Suprapubic skin (tissue), 4 donors: ENCODE results near the gene SWT1. TPM values are rescaled to one million over a fixed set of nuclear protein-coding genes. Genes with fewer than 3 reads are reported as not detected.

Experiments used
- DNase-seq, 2 donors: peaks; one replicate each; pipeline ENCODE4 v3.0.0-alpha.2; 2019; ENCODE audit warnings: low spot score in 2 of 2
- H3K27ac ChIP-seq: fragments of 200-600 bp; sonication (generic); one replicate; pipeline ENCODE4 v1.5.1; 2019
- H3K27me3 ChIP-seq: fragments of 200-600 bp; sonication (generic); one replicate; pipeline ENCODE4 v1.5.1; 2019
- H3K36me3 ChIP-seq: fragments of 200-600 bp; sonication (generic); one replicate; pipeline ENCODE4 v1.5.1; 2019
- H3K4me1 ChIP-seq: fragments of 200-600 bp; sonication (generic); one replicate; pipeline ENCODE4 v1.5.1; 2019
- H3K4me3 ChIP-seq: fragments of 200-600 bp; sonication (generic); one replicate; pipeline ENCODE4 v1.5.1; 2019; ENCODE audit warnings: mild to moderate bottlenecking
- H3K9me3 ChIP-seq: fragments of 200-600 bp; sonication (generic); one replicate; pipeline ENCODE4 v1.5.1; 2019
- EP300 ChIP-seq: sonication (generic); formaldehyde crosslinking; IDR thresholded peaks from one replicate; pipeline ENCODE4 v1.6.1; 2017; ENCODE audit warnings: antibody characterized with exemption
- POLR2A ChIP-seq, 2 donors: fragments of 450-650 bp; IDR thresholded peaks; one replicate each; pipeline ENCODE4 v1.6.1; 2017; ENCODE audit warnings: antibody characterized with exemption in 2 of 2, mild to moderate bottlenecking in 2 of 2, moderate library complexity in 2 of 2
- POLR2AphosphoS5 ChIP-seq, 3 donors: sonication (generic); formaldehyde crosslinking; IDR thresholded peaks; one replicate each; pipeline ENCODE4 v1.6.1; 2017; ENCODE audit warnings: antibody characterized with exemption in 3 of 3
- WGBS: methylation state at CpG from one replicate; pipeline ENCODE4 v1.1.5; 2018; 5-methylcytosine and 5-hydroxymethylcytosine counted together
- total RNA-seq, 4 donors: library from RNA; depleted of rRNA; stranded (reverse); fragments of >200 nt; gene quantifications; one replicate each; pipeline ENCODE4 v1.1.0, GENCODE V29; 2016
- TF ChIP-seq, protein P1 (sequence below), 2 donors: fragments of 200-600 bp in 1 of 2; fragments of 450-650 bp in 1 of 2; sonication (generic) in 1 of 2; IDR thresholded peaks; one replicate each; pipeline ENCODE4 v1.5.1; 2016 to 2019; ENCODE audit warnings: antibody characterized with exemption in 2 of 2, mild to moderate bottlenecking in 1 of 2, moderate library complexity in 1 of 2

The SWT1 gene
- total RNA-seq, 4 donors from 2014 or later, result 3.4 to 11.2 (median 5.8) TPM

DNA sequence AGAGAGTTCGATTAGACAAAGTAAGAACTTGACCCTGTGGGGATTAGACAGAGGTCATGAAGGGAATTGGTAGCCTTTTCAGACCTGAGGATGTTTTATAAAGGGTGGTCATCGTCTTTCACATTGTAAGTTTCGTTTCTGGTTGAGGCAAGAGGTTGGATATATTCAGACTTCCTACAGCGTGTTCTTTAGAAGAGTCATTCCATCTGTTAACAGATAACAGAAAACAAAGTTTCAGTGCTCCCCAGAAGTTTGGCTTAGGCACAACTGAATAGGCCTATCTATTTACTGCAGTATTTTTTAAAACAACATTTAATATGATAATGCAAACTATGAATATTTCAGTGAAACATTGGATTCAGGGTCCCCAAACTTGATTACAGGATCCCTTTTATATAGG lies 177.2 kb downstream of the SWT1 start:
- 86% methylated on average over 4 of the region's 4 CpGs for WGBS
- H3K27me3 ChIP-seq, result no peaks in the 10 kb centered on the region
- H3K36me3 ChIP-seq, result no peaks in the 10 kb centered on the region
- no peak for DNase-seq
- H3K4me3 ChIP-seq, result no peak overlapping the region
- no peak for TF ChIP-seq POLR2A (IDR thresholded peaks at IDR 0.05)
- no peak for TF ChIP-seq POLR2AphosphoS5 (IDR thresholded peaks at IDR 0.05)
- TF ChIP-seq, protein P1, sequence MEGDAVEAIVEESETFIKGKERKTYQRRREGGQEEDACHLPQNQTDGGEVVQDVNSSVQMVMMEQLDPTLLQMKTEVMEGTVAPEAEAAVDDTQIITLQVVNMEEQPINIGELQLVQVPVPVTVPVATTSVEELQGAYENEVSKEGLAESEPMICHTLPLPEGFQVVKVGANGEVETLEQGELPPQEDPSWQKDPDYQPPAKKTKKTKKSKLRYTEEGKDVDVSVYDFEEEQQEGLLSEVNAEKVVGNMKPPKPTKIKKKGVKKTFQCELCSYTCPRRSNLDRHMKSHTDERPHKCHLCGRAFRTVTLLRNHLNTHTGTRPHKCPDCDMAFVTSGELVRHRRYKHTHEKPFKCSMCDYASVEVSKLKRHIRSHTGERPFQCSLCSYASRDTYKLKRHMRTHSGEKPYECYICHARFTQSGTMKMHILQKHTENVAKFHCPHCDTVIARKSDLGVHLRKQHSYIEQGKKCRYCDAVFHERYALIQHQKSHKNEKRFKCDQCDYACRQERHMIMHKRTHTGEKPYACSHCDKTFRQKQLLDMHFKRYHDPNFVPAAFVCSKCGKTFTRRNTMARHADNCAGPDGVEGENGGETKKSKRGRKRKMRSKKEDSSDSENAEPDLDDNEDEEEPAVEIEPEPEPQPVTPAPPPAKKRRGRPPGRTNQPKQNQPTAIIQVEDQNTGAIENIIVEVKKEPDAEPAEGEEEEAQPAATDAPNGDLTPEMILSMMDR (IDR thresholded peaks at IDR 0.05), result no peak
- TF ChIP-seq EP300, result no peak
- no peaks in the 10 kb centered on the region for H3K4me1 ChIP-seq
- no peaks in the 10 kb centered on the region for H3K9me3 ChIP-seq
- H3K27ac ChIP-seq, result no peak overlapping the region

DNA sequence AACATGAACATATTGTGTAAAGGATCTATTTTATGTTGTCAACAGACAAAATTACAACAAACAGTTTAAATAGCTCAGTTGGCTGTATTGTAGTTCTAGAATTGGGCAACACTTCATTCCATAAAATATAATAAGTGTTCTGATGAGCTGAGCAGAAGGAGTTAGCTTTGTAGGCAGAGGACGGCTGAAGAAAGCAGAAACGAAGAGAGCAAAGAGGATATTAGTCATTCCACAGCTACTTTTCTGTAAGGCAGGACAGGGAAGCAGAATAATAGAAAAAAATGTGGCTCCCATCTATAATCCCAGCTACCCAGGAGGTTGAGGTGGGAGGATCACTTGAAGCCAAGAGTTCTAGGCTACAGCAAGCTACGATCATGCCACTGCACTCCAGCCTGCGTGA lies 180.3 kb downstream of the SWT1 start:
- Histone ChIP-seq H3K27me3 (no peaks in the 10 kb centered on the region), H3K27ac (no peak overlapping the region), H3K4me1 (no peaks in the 10 kb centered on the region), H3K4me3 (no peak overlapping the region), H3K36me3 (no peaks in the 10 kb centered on the region), H3K9me3 (no peaks in the 10 kb centered on the region)
- 79% methylated on average over 4 of the region's 4 CpGs for WGBS
- no peak for DNase-seq
- TF ChIP-seq POLR2AphosphoS5 (IDR thresholded peaks at IDR 0.05), result no peak
- TF ChIP-seq, protein P1 (IDR thresholded peaks at IDR 0.05), result no peak
- TF ChIP-seq POLR2A (IDR thresholded peaks at IDR 0.05), result no peak

DNA sequence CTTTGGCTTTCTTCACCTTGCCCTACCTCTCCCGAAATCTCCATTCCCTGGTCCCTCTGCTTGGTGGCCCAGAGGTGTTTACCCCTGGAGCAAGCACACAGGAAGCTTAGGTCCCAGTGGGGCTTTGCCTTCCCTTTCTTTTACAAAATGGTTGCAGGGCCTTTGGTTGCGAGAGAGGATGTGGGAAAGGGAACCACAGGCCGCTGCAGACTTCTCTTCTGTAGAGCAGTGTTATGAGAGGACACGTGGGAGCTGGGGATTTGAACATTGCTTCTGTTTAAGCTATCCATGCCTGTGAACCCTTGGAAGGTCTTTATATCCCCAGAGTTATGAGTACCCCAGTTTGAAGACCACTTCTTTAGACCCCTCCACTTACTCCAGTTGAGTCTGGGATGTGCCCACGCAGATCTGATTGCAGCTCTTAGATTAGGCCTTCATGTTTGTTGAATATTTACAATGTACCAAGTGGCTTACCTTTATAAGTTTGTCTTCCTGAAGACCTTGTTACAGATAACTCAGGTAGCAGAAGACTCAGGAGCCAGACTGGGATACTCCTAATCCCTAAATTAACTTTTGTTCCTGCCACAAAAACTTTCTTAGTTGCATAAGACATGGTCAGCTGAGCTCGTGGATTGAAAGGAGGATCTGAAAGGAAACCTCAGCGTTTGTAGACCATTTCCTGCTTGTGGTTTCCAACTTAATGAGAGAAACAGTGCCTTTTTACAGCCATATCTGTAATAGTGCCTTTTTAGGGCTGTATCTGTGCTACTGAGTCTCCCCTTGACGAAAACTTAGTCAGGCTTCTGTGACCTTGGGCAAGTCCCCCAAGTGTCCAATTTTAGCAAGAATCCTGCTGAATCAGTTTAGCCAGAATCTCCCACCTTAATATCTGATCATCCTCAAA lies 182.0 kb downstream of the SWT1 start:
- peak overlapping the region; percentile 41 for H3K27ac ChIP-seq
- 75% methylated on average over 8 of the region's 8 CpGs for WGBS

DNA sequence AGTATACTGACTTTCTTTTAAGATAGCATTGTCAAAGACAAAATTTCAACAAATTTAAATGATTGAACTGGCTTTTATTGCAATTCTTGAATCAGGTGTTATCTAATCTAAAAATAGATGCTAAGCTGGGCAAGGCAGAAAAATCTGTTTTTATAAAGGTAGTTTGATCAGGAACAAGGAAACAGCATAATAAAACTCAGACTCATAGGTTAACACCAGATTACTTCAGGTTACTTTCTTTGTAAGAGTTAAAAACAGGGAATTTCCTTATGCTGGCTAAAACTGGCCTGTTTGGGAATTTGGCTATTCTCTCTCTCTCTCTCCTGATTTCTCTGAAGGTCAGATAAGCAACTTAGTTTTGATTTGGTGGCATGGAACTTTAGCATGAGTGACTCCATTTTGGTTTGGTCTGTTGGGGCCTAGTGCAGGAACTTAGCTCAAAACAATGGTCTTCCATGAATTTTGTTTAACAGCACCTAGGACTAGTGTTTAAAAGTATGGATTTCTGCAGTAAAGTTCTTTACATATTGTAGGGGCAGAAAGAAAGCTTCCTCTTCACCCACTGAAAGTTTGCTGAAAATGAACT lies 184.3 kb downstream of the SWT1 start:
- Histone ChIP-seq H3K27me3 (no peaks in the 10 kb centered on the region), H3K4me1 (peaks cover 3% of the 10 kb centered on the region), H3K4me3 (no peak overlapping the region), H3K36me3 (no peaks in the 10 kb centered on the region), H3K27ac (no peak overlapping the region), H3K9me3 (no peaks in the 10 kb centered on the region)
- DNase-seq, result no peak
- TF ChIP-seq POLR2AphosphoS5 (IDR thresholded peaks at IDR 0.05), result no peak
- TF ChIP-seq, protein P1 (IDR thresholded peaks at IDR 0.05), result no peak

More for the DNA sequence above, 182.0 kb downstream of the SWT1 start:
- Histone ChIP-seq H3K4me3 (no peak overlapping the region), H3K9me3 (no peaks in the 10 kb centered on the region), H3K27me3 (no peaks in the 10 kb centered on the region), H3K36me3 (no peaks in the 10 kb centered on the region), H3K4me1 (no peaks in the 10 kb centered on the region)
- DNase-seq, result no peak
- TF ChIP-seq EP300 (no peak), POLR2AphosphoS5 (IDR thresholded peaks at IDR 0.05) (no peak), POLR2A (IDR thresholded peaks at IDR 0.05) (no peak)
- TF ChIP-seq, protein P1 (IDR thresholded peaks at IDR 0.05), result no peak

Other genes starting within 250 kb of the SWT1 start
- gene NIBAN1, start 182.7 kb upstream of the SWT1 start, total RNA-seq, result 10 to 100 TPM; 13.4 to 23.9 (median 18.2) TPM
- gene RNF2, start 111.6 kb upstream of the SWT1 start, total RNA-seq, result 10 to 100 TPM; 11.3 to 18.6 (median 16.2) TPM
- gene TRMT1L, start 214 bp upstream of the SWT1 start, total RNA-seq, result 10 to 100 TPM in 3 of 4 donors, 1 to 10 TPM in 1; 7.6 to 19.1 (median 14.1) TPM
- 100 to 1,000 TPM; 116 to 189 (median 145) TPM for gene IVNS1ABP, start 160.1 kb downstream of the SWT1 start, total RNA-seq